GM21360 (cell line): ENCODE results near the gene KRT82.
"Not testable (repeated sequence)": the region's sequence is repeated elsewhere in the genome, so short reads cannot be mapped to it uniquely, and the experiment has no call there.

Source experiments
- ATAC-seq: cut with Tn5 transposase; IDR thresholded peaks from one replicate; pipeline ENCODE4 v1.9.1; 2021; ENCODE audit warnings: mild to moderate bottlenecking, moderate library complexity; ENCODE audit not compliant: unreplicated experiment

The KRT82 gene

GRCh38 chr12:52413782-52414345 is 7.7 kb upstream of the KRT82 start:
- ATAC-seq: no peak

- no peak for ATAC-seq
These were observed 7.1 kb upstream of the KRT82 start for GRCh38 chr12:52413202-52413601.

DNA sequence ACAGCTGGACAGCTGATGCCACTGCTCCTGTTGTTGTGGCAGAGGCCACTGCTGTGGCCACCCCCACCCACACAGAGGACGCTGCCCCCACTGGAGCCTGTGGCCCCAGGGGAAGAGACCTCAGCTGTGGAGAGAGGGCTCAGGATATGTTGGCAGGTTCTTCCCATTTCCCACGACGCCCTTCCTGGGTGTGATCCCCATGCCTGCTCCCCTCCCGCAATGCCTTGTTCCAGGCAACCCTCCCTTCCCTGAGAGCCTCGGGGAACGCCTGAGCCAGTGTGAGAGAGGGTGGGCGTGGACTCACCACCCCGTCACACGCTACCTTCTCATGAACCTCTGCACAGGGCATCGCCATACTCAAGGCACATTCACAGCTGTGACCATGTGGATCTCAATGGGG is 5.7 kb upstream of the KRT82 start:
- no peak for ATAC-seq

DNA sequence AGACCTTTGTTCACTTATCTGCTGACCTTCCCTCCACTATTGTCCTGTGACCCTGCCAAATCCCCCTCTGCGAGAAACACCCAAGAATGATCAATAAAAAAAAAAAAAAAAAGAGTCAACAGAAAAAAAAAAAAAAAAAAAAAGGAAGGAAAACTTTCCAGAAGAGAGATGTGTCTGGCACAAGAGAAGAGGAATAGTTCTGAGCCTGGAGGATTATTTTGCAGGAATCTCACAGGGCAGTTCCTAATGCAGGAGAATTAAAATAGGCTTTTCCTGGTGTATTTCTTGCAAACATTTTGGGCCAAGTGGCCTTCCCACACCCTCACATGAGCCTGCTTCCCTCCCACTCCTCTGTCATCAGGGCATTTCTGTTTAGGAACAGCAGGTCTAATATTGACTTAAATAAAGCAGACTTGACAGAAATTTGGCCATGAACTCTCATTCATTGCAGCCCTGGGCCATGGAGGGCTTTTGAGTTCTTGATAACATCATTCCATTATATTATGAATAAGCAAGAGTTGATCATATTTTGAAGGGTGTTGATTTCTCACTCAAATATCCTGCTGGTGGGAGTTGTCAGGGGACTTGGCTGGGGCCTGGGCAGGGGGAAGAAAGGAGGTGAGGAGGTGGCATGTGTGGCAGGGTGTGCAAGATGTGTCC is 4.6 kb upstream of the KRT82 start:
- not testable (repeated sequence) for ATAC-seq

DNA sequence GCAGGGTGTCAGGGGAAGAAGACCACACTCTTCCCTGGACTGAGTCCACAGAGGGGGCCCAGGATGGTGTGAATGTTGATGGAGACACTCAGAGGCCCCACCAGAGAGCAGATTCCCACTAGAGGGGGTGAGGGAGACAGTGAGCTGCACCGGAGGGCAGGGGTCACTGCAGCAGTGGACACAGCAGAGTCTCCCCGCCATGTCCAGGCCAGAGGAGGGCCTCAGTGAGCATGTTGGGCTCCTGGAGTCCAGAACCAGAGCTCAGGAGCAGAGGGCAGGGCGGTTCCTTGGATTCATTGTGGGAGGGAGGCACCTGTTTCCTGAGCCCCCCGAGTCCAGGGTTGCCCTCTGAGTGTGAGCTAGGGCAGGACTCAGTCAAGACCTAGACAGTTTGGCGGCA is 1.8 kb upstream of the KRT82 start:
- ATAC-seq: no peak

GRCh38 chr12:52404951-52405350 is 1.2 kb downstream of the KRT82 start:
- ATAC-seq: no peak

DNA sequence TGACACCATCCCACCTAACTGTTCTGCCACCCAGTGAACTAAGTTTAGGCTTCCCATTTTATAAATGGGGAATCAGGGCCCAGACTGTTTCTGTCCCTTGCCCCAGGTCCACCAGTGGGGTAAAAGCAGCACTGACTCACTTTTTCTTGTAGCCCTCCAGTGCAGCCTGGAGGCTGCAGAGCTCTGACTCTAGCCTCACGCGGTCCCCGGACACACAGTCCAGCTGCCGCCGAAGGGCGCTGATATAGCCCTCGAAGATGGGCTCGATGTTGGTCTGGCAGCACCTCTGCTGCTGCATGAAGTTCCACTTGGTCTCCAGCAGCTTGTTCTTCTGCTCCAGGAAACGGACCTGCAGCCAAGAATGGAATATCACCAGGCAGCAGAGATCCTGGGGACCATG is 2.6 kb downstream of the KRT82 start:
- no peak for ATAC-seq

DNA sequence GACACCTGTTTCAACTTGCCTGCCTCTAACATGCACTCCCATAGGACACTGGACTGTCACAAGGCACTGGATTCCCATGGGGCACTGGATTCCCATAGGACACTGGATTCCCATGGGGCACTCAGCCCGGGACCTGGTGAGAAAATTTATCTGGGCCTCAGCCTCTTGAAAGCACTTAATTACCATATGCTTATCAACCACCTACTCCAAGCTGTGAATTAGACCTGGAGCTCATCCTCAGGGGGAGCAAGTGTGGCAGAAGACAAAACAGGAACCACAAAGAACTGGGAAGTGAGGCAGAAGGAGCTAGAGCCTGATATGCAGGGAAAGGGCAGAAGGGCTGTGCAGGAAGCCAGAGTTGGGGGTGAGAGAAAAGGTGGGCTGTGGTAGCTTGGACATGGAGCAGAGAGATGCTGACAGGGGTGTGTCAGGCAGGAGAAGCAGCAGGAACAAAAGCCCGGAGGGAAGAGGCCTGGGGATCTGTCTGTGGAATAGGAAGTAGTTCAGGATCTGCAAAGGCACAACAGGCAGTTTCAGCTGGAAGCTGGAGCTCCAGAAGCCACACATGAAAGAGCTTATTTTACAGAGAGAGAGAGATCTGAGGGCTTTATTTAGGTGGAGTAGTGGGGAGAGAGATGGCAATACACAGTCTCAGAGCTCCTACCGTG is 3.1 kb downstream of the KRT82 start:
- ATAC-seq: no peak

GRCh38 chr12:52402377-52402776 is 3.8 kb downstream of the KRT82 start:
- no peak for ATAC-seq

- no peak for ATAC-seq
These were observed 4.2 kb downstream of the KRT82 start for GRCh38 chr12:52401926-52402325.

- ATAC-seq: no peak
These were observed 4.6 kb downstream of the KRT82 start for GRCh38 chr12:52401526-52401925.

DNA sequence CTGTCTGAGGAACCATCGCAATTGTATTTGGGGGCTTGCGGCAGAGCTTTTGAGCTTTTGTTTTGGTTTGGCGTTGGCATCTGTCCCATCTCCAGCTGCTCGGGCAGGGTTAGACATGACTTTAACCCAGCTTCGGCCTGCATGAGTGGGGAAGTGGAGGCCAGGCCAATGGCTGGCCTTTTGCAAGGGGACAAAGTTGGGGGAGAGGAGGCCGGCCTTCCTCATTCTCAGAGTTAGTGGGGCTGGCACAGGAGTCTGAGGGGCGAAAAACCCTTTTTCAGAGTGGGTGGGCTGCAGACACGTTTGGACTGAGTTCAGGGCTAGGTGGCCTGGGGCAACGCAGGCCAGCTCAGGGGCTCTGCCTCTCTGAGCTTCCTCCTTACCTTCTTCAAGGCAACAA is 5.2 kb downstream of the KRT82 start:
- ATAC-seq: no peak

GRCh38 chr12:52399756-52400155 is 6.4 kb downstream of the KRT82 start:
- no peak for ATAC-seq

GRCh38 chr12:52398176-52398575 is 8.0 kb downstream of the KRT82 start:
- no peak for ATAC-seq

- no peak for ATAC-seq
These were observed 9.5 kb downstream of the KRT82 start for GRCh38 chr12:52396656-52397055.

DNA sequence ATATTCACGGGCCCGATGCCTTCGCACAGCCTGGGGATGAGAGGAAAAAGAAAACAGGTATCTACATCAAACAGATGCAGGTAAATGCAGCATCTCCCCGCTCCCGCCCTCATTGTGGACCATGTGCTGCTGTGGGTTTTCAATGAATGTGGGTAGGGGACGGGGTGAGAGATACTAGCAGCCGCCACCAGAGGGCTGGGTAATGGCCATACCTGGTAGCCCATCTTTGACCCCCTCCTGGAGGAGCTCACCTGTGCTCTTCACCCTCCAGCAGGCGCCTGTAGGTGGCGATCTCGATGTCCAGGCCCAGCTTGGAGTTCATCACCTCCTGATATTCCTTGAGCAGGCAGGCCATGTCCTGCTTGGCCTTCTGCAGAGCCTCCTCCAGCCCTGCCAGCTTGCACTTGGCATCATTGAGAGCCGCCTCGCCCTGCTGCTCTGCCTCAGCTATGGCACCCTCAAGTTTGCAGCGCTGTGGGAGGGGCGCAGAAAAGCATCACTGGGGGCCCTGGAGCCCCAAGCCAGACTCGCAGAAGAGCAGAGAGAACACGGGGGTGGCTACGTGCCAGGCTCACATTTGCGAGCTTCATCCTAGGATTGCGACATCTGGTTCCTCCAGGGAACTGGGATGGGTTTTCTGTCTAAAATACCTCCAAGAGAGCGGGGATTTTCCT is 10.2 kb downstream of the KRT82 start:
- ATAC-seq: no peak

- no peak for ATAC-seq
These were observed 11.2 kb downstream of the KRT82 start for GRCh38 chr12:52394836-52395405.

DNA sequence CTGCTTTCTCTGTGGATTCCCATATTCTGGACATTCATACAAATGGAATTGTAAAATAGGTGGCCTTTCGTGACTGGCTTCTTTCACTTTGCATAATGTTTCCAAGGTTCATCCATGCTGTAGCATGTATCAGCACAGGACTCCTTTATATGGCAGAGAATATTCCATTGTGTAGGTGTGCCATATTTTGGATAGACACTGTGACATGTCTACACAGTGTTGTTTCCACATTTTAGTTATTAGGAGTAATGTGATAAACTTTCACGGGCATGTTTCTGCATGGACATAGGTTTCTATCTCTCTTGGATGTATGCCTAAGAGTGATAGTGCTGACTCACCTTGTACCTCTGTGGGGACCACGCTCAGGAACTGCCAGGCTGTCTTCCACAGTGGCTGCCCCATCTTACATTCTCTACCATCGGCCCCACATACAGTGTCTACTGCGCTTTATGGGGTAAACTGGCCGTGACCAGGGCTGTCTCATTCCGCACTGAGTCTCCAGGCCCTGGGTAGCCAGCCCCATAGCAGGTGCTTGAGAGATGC is 13.6 kb downstream of the KRT82 start:
- ATAC-seq: no peak

GRCh38 chr12:52391618-52392002 is 14.5 kb downstream of the KRT82 start:
- no peak for ATAC-seq

- ATAC-seq: no peak
These were observed 15.2 kb downstream of the KRT82 start for GRCh38 chr12:52390739-52391617.
